Glutamatergic neuron (in vitro differentiated cells): ENCODE data around the gene SRC. TPM values are rescaled to one million over a fixed set of nuclear protein-coding genes. Genes with fewer than 3 reads are reported as not detected.

Experiments
- DNase-seq: peaks from one replicate; pipeline ENCODE4 v3.0.0; 2022
- H3K27ac Mint-ChIP-seq: one replicate; pipeline ENCODE4 v1.8.0; 2020; ENCODE audit warnings: mild to moderate bottlenecking, mixed read lengths, inconsistent platforms; ENCODE audit not compliant: unreplicated experiment
- H3K27me3 Mint-ChIP-seq: one replicate; pipeline ENCODE4 v1.8.0; 2020; ENCODE audit warnings: mild to moderate bottlenecking, moderate library complexity, mixed read lengths, inconsistent platforms; ENCODE audit not compliant: unreplicated experiment
- H3K36me3 Mint-ChIP-seq: one replicate; pipeline ENCODE4 v1.8.0; 2020; ENCODE audit warnings: mild to moderate bottlenecking, mixed read lengths, inconsistent platforms; ENCODE audit not compliant: unreplicated experiment
- H3K4me1 Mint-ChIP-seq: one replicate; pipeline ENCODE4 v1.8.0; 2020; ENCODE audit warnings: mild to moderate bottlenecking, low read depth, mixed read lengths, inconsistent platforms; ENCODE audit not compliant: unreplicated experiment
- H3K4me3 Mint-ChIP-seq: one replicate; pipeline ENCODE4 v1.8.0; 2020; ENCODE audit warnings: mild to moderate bottlenecking, mixed read lengths, inconsistent platforms; ENCODE audit not compliant: unreplicated experiment
- H3K9me3 Mint-ChIP-seq: one replicate; pipeline ENCODE4 v1.8.0; 2020; ENCODE audit warnings: mild to moderate bottlenecking, moderate library complexity, mixed read lengths, inconsistent platforms; ENCODE audit not compliant: unreplicated experiment
- CTCF ChIP-seq: fragments of 200-600 bp; sonication (generic); IDR thresholded peaks from one replicate; pipeline ENCODE4 v1.5.0; 2021; ENCODE audit not compliant: partially characterized antibody, unreplicated experiment
- total RNA-seq: library from RNA; stranded (reverse); fragmentation: NEBNext Ultra II Directional; extraction: Animal tissue kit (Norgen Biotek cat#: 25700); gene quantifications from one replicate; pipeline ENCODE4 v1.2.1, GENCODE V29; 2021; ENCODE audit not compliant: unreplicated experiment

SRC gene
- total RNA-seq, 1 donor from 2014 or later = 39.2 TPM

GRCh38 chr20:37299718-37300528 is 46.0 kb upstream of the SRC start:
- H3K36me3 Mint-ChIP-seq = peaks cover 6% of the 10 kb centered on the region
- TF ChIP-seq CTCF = no peak
- H3K27ac Mint-ChIP-seq = no peak overlapping the region
- H3K27me3 Mint-ChIP-seq = no peaks in the 10 kb centered on the region
- H3K4me3 Mint-ChIP-seq = no peak overlapping the region
- peaks cover 11% of the 10 kb centered on the region for H3K4me1 Mint-ChIP-seq
- DNase-seq = no peak
- H3K9me3 Mint-ChIP-seq = no peaks in the 10 kb centered on the region

GRCh38 chr20:37301120-37301519 is 44.8 kb upstream of the SRC start:
- no peak overlapping the region for H3K27ac Mint-ChIP-seq
- H3K4me3 Mint-ChIP-seq = no peak overlapping the region
- H3K27me3 Mint-ChIP-seq = no peaks in the 10 kb centered on the region
- TF ChIP-seq CTCF = no peak
- peaks cover 10% of the 10 kb centered on the region for H3K4me1 Mint-ChIP-seq
- no peaks in the 10 kb centered on the region for H3K9me3 Mint-ChIP-seq
- no peak for DNase-seq
- H3K36me3 Mint-ChIP-seq = peaks cover 6% of the 10 kb centered on the region

GRCh38 chr20:37301558-37301957 is 44.4 kb upstream of the SRC start:
- DNase-seq = no peak
- Mint-ChIP-seq H3K36me3 (peaks cover 6% of the 10 kb centered on the region), H3K27ac (no peak overlapping the region), H3K27me3 (no peaks in the 10 kb centered on the region), H3K4me1 (peaks cover 10% of the 10 kb centered on the region), H3K9me3 (no peaks in the 10 kb centered on the region), H3K4me3 (no peak overlapping the region)
- no peak for TF ChIP-seq CTCF

GRCh38 chr20:37302981-37303380 is 43.0 kb upstream of the SRC start:
- TF ChIP-seq CTCF = no peak
- Mint-ChIP-seq H3K9me3 (no peaks in the 10 kb centered on the region), H3K27me3 (no peaks in the 10 kb centered on the region), H3K27ac (no peak overlapping the region), H3K4me3 (no peak overlapping the region), H3K36me3 (peaks cover 6% of the 10 kb centered on the region), H3K4me1 (peaks cover 11% of the 10 kb centered on the region)
- DNase-seq = no peak

GRCh38 chr20:37303637-37304036 is 42.3 kb upstream of the SRC start:
- no peaks in the 10 kb centered on the region for H3K27me3 Mint-ChIP-seq

More at GRCh38 chr20:37303637-37304036, 42.3 kb upstream of the SRC start:
- no peak overlapping the region for H3K27ac Mint-ChIP-seq
- peaks cover 6% of the 10 kb centered on the region for H3K36me3 Mint-ChIP-seq
- H3K9me3 Mint-ChIP-seq = no peaks in the 10 kb centered on the region
- H3K4me1 Mint-ChIP-seq = peaks cover 16% of the 10 kb centered on the region
- no peak for TF ChIP-seq CTCF
- DNase-seq = no peak
- no peak overlapping the region for H3K4me3 Mint-ChIP-seq
